CD4-positive, alpha-beta T cell treated with Interferon alpha-2 for 1 hour (primary cell): ENCODE data around the gene ZNF385A.
A peak's percentile ranks its signal among the peaks of the same experiment; 100 is the strongest.

Source experiments
- DNase-seq, 2 donors: peaks; one replicate each; pipeline ENCODE4 v3.0.0-alpha.2; 2020 to 2022

Gene ZNF385A

DNA sequence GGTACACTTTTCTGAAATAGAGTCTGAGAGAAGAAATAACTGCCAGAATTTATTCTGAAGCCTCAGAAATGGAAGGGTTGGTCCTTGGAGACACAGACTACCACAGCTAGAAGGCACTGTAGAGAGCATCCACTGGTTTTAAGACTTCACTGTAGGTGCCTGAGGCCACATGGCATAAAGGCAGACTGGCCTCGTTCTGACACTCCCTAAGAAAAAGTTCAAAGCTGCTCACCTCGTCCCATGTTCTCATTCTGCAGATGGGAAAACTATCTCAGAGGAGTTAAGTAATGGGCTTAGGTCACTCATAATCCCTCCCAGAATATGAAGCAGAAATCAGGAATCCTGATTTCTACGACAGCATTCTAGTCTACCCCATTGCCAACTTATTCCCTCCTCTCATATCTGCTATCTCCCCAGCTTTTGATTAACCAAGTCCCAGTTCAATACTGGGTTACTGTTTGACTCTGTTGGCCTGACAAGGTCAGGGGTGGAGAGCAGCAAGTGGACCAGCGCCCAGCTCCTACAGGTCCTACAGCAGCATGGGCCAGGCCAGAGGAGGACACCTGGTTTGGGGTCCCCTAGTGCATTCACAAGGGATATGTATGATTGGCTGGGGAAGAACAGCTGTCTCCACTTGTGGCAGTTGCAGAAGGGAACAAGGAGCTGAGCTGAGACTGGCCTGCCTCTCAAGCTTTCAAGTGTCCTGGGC, 30.8 kb upstream of the ZNF385A start:
- DNase-seq = no peak

DNA sequence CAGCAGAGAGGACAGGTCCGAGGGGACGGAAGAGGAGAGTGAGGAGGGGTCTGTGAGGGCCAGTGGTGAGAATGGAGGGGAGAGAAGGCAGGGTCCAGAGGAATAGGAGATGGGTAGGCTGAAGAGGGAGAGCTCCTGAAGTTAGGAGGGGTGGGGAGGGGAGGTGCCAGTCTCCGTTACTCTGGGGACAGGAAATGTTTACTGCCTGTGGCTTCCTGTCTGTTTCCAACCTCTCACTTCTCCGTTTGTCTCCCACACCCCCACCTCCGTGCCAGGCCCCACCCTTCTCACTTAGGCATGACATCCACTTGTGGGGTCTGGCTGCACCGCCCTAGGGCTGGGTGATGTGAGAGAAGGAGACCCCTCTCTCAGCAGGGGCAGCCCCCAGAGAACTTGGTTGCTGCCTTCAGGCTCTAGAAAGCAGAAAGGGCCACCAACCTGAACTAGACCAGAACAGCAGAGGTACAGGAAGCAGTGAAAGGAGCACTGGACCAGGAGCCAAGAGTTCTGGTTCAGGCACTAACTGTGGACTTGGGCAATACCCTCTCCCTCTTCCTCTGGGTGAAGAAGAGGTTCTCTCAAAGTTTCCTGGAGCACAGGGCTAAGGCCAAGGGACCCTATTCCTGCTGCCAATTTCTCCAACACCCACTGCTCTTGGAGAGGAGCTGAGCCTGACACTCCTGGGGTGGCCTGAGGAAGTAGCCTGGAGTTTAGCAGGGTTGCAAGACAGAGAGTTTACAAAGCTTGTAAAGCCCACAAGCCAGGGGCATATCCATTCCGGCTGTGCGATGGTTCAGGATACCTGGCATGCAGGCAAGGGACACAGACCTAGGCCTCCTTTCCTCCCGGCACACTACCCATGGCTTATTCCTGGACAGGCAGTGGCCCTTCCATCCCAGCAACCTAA, 29.0 kb upstream of the ZNF385A start:
- peak; percentile 83 to 84 for DNase-seq

DNA sequence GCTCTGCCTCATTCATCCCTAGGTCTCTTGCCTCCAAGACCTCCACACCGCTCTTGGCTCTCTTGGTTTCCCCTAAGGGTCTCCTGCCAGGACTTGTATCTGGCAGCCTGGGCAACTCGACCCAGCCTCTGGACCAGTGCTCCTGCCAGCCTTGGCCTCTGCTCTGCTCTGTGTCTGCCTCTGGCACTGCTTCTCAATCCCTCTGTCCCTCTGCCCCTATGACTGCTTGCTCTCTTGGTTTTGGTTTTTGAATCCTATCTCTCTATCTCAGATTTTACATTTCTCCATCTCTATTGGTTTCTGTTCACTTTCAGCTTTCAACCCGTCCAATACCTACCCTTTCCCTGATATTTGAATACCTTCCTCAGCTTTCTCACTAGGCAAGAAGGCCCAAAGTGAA, 28.3 kb upstream of the ZNF385A start:
- peak in 1 of 2 donors; percentile 37 for DNase-seq

DNA sequence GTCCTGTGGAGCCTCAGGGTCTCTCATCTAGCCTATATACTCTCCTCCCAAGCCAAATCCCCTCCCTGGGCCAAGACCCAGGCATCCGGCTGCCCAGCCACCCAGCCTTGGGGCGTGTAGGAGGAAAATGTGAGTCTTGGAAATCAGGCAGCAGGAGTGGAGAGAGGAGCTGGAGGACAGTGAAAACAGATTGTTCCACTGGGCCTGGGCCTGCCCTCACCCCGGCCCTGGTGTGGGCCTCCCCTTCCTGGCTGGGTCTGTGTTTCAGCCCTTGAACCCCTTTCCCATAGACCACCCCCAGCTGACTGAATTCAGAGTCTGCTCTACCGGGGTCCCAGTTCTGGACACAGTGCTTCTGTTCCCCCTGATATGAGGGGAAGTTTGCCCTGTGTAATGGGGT, 27.8 kb upstream of the ZNF385A start:
- no peak for DNase-seq

DNA sequence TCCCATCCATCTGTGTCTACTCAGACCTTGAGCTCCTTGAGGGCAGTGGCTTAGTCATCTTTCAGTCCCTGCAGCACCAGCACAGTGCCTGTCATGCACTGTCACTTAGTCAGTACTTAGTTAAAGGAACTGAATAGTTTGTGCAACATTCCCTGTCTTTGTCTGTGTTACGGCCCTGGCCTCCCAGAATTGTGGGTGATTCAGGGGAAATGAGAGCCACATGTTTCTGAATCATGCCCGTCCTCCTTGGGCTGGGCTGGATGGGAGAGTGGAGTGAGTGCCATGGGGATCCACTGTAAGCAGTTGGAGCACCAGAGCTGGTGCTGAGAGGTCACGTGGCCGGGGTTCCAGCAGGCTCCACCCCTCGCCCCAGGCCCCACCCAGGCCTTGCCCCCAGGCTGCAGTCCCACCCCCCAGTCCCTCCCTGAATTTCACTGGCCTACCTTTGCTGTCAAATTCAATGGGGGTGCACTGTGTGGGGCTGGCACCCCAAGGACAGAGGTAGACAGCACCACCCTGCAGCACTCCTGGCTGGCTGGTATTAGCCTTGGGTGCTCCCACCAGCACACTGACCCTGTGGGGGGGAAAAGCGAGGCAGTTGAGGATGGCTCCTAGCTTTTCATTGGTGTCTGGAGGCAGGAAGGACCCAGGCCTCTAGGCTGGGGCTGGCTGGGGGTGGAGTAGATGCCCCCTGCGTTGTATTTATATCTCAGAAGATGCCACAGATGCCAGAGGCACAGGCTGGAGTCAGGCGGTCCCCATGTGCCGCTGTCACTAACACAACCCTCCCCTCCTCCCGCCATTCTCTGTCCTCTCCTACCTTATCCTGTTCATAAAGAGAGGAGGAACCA, 27.1 kb upstream of the ZNF385A start:
- DNase-seq = peak; percentile 65 to 82

DNA sequence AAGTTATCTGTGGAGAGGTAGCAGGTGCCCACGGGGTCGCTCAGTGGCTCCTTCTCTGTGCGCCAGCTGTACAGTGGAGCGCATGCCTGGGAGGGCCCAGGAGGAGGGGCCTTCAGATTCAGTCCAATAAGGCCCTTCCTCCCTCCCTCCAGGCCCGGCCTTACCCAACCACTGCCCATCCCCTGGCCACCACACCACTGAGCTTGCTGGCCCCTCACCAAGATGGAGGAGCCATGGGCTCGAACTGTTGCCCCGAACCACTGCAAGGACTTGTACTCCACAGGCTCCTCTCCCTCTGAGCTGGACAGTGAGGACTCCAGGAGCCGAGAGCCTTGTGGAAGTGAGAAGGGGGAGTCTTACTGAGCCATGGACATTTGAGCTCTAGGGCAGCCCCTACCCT, 24.7 kb upstream of the ZNF385A start:
- no peak for DNase-seq

DNA sequence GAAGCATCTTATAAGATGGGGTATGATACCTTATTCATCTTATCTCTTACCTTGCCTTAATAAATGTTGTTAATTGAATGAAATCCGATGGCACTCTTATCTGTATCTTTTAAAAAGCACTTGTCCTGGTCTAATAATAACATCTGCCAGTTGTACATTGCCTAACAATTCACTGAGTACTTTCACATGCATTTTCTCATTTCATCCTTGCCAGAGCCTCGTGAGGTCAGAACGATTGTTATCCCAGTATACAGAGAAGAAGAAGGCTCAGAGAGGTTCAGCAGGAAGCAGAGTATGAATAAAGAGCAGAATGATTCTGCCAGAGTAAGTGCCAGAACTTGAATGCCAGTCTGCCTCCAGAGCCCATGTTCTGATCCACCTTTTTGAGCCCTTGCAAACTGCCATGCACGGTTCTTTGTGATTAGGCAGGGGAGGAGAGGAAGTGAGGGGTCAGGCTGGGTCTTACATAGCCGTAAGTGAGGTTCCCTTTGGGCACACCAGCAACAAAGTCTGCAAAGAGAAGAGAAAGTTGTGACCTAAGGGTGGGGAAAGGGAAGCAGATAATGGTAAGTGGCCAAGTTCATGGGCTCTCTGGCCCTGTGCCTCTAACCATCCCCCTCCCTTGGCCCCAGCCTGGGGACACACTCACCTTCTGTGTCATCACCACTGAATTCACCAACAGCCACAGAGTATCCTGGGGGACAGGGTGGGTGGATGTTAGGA, 22.8 kb upstream of the ZNF385A start:
- DNase-seq = no peak

DNA sequence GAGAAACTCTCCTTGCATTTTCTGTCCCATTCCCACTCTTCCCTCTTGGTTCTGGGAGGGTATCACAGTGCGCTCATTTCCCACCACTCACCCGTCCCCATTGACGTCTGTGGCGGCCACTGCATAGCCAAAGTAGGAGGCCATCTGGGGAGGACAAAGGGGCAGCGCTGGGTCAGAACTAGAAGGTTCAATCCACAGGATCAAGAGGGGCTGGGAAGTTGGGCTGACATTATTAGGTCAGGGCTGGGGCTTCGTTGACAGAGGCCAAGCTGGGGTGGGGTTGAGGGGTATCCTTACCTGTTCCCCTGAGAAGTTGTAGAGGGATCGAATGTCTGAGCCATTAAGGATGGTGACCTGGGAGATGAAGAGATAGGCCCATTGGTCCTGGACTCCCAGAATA, 21.0 kb upstream of the ZNF385A start:
- DNase-seq = no peak

DNA sequence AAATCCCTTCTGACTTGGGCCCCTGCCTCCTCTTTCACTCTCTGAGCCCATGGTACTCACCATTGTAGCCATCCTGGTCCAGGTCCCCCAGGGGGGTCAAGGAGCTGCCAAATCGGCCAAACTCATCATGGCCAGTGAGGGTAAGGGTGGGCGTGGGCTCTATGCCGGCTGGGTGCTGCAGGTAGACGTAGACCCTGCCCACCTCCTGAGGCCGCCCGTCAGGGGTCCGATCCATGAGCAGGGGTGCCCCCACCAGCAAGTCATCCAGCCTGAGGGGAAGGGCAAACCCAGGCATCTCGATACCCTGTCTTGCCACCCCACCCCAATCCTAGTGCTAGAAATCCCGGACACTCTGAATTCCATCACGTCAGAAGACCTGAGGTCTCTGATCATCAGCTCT, 20.6 kb upstream of the ZNF385A start:
- no peak for DNase-seq

DNA sequence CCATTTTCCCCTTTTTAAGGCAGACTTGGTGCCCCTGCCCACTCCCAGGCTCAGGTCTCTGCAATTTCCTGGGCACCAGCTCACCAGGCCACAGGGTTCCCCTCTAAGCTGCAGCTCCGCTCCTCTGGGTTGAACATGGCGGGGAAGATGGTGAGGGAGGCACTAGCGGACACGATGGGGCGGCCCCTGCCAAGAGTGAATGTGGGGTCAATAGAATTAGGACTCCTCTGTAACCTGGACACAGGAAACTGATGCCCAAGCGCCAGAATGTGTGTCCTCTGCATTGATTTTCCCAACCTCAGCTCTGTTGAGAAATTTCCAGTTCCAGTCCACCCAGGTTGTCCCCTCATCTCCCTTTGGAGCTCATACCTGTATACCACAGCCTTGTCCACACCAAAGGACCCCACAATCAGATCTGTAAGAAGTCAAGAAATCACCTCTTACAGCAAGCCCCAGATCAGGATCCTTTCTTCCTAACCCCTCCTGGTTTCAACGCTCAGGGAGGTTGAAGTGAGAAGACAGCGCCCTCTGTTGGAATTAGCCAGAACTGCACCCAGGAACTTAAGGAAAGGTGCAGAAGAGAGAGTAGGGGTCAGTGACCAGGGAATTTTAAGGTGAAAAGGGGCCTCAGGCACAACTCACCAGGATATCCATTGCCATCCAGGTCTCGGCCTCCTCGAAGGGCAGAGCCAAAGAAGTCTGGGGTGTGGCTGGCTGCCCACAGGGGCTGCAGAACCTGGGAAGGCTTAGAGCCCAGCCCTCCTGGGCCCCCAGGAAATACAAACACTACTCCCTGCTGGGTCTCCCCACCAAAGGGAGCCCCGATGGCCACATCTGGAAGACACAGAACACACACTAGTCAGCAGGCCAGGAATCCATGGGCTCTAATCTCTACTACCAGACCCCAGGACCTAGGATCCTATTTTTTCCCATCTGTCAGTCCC, 19.8 kb upstream of the ZNF385A start:
- peak; percentile 60 to 74 for DNase-seq

DNA sequence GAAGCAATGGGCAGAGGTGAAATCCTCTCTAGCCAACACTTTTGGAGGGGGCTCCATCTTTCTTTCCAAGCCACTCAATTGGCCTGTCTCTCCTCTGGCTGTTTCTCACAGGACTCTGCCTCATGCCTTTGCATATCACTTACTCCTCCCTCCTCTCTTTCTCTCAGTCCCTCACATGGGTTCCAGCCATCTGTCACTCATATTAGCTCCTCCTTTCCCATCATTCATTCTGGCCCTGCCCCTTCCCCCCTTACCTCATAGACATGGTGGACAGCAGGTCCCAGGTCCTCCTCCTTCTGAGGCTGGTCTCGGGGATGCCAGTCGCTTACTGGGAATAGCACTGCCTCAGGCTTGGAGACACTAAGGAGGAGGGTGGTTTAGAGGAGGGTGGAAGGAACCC, 16.6 kb upstream of the ZNF385A start:
- no peak for DNase-seq

DNA sequence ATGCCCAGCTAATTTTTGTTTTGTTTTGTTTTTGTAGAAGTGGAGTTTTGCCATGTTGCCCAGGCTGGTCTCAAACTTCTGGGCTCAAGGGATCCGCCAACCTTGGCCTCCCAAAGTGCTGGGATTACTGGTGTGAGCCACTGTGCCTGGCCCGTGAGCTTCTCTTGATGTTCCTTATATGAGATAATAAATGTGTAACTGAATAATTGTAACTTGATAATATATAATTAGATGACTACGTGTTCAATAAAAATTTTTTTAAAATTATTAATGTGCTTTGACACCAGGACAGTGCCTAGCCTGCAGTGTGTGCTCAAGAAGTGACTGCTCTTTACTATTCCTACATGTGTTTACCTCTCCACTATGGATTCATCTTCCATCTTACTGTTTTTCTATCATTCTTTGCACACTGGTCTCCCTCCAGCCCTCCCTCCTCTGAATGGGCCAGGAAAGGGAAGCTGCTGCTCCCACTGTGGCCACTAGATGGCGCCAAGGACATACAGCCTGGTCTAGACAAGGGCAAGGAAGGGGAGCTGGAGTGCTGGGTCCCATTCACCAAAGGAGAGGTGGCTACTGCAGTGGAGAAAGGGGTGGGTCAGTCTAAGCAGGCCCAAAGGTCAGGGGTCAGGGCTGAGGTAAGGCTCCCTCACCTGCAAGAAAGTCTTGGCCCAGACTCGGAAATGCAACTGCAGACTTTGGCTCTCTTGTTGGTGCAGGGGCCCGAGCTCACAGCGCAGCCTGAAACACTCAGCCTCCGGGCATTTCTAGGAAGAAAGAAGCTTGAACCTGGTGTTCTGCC, 14.7 kb upstream of the ZNF385A start:
- peak; percentile 85 to 90 for DNase-seq

DNA sequence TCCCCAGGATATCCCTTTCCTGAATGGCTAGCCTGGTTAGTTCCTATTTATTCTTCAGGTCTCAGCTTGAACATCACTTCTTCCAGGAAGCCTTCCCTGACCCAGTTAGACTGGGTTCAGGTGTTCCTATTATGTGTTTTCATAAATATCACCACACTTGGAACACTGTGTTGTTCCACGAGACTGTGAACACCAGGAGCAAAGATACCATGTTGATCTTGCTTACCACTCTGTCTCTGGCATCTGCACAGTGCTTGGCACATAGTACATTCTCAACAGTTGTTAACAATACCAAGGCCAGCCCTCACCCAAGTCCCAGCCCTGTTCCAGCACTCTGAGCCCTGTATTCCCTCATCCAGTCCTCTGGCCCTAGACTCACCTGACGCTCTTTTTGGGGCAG, 13.7 kb upstream of the ZNF385A start:
- DNase-seq = no peak

DNA sequence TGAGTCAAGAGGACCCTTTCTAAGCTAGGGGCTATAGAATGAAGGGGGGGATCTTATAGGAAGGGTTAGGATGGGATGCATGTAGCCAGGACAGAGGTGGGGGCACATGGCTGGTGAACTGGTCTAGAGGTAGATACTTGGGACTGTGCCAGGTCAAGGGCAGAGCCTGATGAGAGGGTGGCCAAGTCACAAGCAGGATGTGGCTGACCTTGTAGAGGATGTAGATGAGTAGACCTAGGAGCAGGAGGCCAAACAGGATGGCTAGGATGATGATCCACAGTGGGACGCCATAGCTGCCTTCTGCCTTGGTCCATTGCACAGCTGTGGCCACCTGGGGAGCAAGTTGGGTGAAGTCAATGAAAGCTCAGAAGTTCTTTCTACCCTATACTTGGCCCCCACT, 12.6 kb upstream of the ZNF385A start:
- no peak for DNase-seq

DNA sequence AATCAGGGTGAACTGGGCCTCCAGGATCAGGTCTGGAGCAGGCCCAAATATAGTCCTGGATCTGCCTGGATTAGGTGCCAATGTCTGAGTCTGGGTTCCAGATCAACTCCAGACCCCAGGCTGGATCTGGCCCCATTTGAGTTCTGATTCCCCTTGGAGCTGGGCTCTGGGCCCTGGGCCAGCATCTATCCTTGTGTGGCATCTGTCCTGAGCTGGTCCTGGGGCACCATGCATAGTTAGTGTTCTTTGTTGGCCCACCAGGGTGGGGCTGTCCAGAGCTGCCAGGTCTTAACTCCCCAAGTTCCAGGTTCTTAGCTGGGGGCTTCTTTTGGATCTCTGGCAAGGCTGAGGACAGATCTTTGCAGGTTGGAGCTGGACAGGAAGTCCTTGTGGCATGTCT, 11.0 kb upstream of the ZNF385A start:
- no peak for DNase-seq

DNA sequence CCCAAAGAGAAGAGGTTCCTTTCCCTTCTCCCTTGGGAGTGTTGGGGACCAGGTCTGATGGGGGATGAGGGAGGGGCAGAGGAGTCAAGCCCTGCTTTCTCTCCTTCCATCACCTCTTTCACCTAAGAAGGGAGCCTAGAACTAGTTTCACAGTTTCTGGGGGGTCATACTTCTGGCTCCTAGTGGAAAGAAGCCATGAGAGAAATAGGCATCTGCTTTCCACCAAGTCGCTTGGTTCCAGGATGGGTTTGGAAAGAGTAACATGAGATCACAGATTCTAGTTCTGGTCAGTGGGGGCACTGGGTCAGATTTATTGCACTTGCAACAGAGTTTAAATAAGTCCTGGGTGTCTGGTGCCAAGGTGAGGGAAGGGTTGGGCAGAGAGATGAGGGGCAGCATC, 10.5 kb upstream of the ZNF385A start:
- no peak for DNase-seq

DNA sequence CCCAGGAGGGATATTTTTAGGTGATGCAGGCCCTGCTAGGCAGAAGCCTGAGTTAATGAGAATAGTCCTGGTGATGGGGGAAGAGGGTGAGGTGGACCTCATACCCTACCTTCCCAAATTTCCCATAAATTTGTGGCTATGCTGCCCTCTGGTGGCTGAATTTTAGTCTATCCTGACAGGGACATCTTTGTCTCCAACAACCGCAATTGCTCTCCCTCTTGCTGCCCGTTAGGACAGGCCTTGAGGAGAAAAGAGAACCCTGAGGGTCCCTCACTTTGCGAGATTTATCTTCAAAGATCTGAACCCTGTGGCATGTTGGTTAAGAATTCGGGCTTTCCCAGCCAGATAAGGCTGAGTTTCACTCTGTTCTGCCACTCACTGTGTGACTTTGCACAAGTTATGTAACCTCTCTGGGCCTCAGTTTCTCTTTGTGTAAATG, 9.8 kb upstream of the ZNF385A start:
- peak in 1 of 2 donors; percentile 54 for DNase-seq

DNA sequence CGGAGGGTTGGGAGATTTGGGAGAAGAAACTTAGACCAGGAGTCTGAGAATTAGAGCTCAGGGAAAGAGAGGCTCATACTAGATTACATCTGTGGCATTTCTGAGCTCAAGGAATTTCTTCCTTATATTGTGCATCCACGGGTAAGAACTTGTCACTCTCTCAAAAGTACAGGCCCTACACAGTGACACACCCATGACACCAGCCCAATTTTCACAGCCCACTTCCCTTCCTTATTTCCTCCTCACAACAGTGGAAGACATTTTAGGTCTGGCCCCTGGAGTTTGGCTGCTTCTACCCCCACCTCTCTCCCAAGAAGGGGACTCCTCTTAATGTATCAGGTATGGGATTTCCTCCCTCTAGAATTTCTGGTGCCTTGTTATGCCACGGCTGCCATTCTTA, 9.2 kb upstream of the ZNF385A start:
- no peak for DNase-seq

DNA sequence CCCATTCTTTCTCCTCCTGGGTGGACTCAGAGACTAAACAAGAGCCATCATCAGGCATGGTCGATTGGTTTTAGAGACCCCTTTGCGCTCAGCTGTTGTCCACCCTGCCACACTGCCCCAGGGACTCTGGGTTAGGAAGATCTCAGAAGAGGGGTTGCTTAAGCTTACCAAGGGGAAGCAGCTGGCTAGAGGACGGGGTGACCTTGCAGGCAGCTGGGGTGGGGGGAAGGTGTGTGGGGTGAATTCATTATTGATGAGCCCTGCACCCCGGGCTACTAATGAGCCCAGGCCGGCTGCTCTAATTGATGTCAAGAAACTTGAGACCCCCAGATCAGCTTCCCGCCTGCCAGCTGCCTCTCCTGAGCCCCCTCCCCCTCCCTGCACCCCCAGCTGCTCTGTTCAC, 8.7 kb upstream of the ZNF385A start:
- no peak for DNase-seq

DNA sequence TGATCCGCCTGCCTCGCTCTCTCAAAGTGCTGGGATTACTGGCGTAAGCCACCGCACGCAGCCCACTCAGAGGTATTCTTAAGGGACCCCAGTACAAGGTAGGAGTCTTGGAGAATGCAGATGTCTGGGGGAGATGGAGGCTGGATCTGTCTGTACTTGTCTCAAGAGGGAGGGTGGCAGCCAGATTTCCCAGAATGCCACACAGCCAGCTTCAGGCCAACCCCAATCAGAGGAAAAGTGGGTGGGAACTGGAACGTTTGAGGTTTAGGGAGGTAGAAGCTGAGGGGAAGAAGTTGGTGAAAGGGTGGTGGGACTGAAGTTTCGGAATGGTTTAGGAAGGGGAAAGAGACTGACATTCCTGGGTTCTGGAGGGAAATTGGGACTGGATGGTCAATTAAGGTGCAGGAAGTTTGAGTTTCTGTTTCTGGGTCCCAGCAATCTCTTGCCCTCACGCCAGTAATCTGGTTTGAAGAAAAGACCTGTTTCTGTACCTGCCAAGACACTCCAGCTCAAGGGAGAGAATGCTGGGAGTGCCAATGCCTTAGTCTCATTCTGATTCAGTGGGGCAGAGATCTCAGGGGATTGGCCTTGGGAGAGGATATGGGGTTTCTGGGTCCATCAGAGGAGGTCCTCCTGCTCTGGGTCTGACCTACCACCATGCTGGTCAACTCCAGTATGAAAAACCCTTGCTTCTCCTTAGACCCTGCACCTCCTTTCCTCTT, 8.1 kb upstream of the ZNF385A start:
- no peak for DNase-seq
